SK-N-SH (cell line): Measurements from ENCODE around the gene WIZ. TPM values are rescaled to one million over a fixed set of nuclear protein-coding genes. Genes with fewer than 3 reads are reported as not detected.

Source experiments
- CTCF ChIA-PET: fragments of 300-600, 350-600 bp; formaldehyde crosslinking; extraction: SDS; loops from one replicate; lab custom pipeline; 2021; lab: Yijun Ruan, JAX
- POLR2A ChIA-PET: fragments of 350-600 bp; sonication (Branson Sonifier 250); formaldehyde crosslinking; extraction: SDS; loops from one replicate; lab custom pipeline; 2020; ENCODE audit warnings: antibody characterized with exemption, inconsistent platforms; lab: Yijun Ruan, JAX
- DNase-seq: peaks from one replicate; pipeline ENCODE4 v3.0.0; 2012
- H2AFZ ChIP-seq: fragments of 200-600 bp; sonication (generic); 2 replicates; pipeline ENCODE4 v1.8.1; 2016; ENCODE audit warnings: antibody characterized with exemption, mild to moderate bottlenecking, low read depth
- H3F3A ChIP-seq: fragments of 200-600 bp; sonication (generic); replicated peaks from 2 replicates; pipeline ENCODE3; 2016; ENCODE audit warnings: antibody characterized with exemption, mild to moderate bottlenecking; ENCODE audit not compliant: insufficient read depth
- H3K27ac ChIP-seq, 2 experiments: fragments of 200-500 bp in 1 of 2; fragments of 200-600 bp in 1 of 2; sonication (Bioruptor generic) in 1 of 2; sonication (generic), shearing (Covaris generic) in 1 of 2; 2 replicates each; pipeline versions ENCODE4 v1.5.1 to v1.6.1; 2014 to 2016; ENCODE audit warnings: low read depth in 2 of 2, inconsistent platforms in 1 of 2, low read length in 1 of 2, mild to moderate bottlenecking in 1 of 2, mixed read lengths in 1 of 2
- H3K27me3 ChIP-seq: fragments of 200-600 bp; sonication (generic), shearing (Covaris generic); 2 replicates; pipeline ENCODE4 v1.6.1; 2016; ENCODE audit warnings: mixed run types; ENCODE audit not compliant: insufficient read depth
- H3K36me3 ChIP-seq, 2 experiments: fragments of 200-500 bp in 1 of 2; fragments of 200-600 bp in 1 of 2; sonication (Bioruptor generic) in 1 of 2; sonication (generic) in 1 of 2; replicated peaks in 1 of 2; 2 replicates each; pipeline versions ENCODE3 to v1.5.1; 2014 to 2016; ENCODE audit warnings: low read length in 1 of 2, mild to moderate bottlenecking in 1 of 2; ENCODE audit not compliant: insufficient read depth in 2 of 2, control insufficient read depth in 1 of 2
- H3K4me1 ChIP-seq, 2 experiments: fragments of 200-500 bp in 1 of 2; fragments of 200-600 bp in 1 of 2; sonication (Bioruptor generic) in 1 of 2; sonication (generic), shearing (Covaris generic) in 1 of 2; 2 replicates each; pipeline versions ENCODE4 v1.5.1 to v1.6.1; 2014 to 2016; ENCODE audit warnings: low read depth in 1 of 2, low read length in 1 of 2, mixed run types in 1 of 2; ENCODE audit not compliant: insufficient read depth in 2 of 2, control insufficient read depth in 1 of 2
- H3K4me2 ChIP-seq: fragments of 200-600 bp; sonication (generic), shearing (Covaris generic); 2 replicates; pipeline ENCODE4 v1.6.1; 2017; ENCODE audit warnings: mixed run types
- H3K4me3 ChIP-seq, 2 experiments: fragments of 200-500 bp in 1 of 2; fragments of 200-600 bp in 1 of 2; sonication (Bioruptor generic) in 1 of 2; sonication (generic), shearing (Covaris generic) in 1 of 2; 2 replicates each; pipeline versions ENCODE4 v1.5.1 to v1.8.1; 2014 to 2016; ENCODE audit warnings: low read depth in 2 of 2, inconsistent platforms in 1 of 2, low read length in 1 of 2, mild to moderate bottlenecking in 1 of 2, mixed read lengths in 1 of 2, moderate library complexity in 1 of 2
- H3K79me2 ChIP-seq: fragments of 200-600 bp; sonication (generic); 2 replicates; pipeline ENCODE4 v1.8.1; 2017; ENCODE audit warnings: mild to moderate bottlenecking; ENCODE audit not compliant: insufficient read depth
- H3K9ac ChIP-seq: fragments of 200-600 bp; sonication (generic); 2 replicates; pipeline ENCODE4 v1.6.1; 2017; ENCODE audit warnings: mixed run types
- H3K9me2 ChIP-seq: fragments of 200-600 bp; sonication (generic); 2 replicates; pipeline ENCODE4 v1.6.1; 2017; ENCODE audit warnings: mixed run types
- H3K9me3 ChIP-seq: fragments of 200-600 bp; sonication (generic); 2 replicates; pipeline ENCODE4 v1.6.1; 2017; ENCODE audit warnings: mixed run types, mild to moderate bottlenecking, moderate library complexity
- H4K20me1 ChIP-seq: fragments of 200-600 bp; sonication (generic); 2 replicates; pipeline ENCODE4 v1.6.1; 2017; ENCODE audit warnings: mild to moderate bottlenecking, mixed run types; ENCODE audit not compliant: insufficient read depth
- JUND ChIP-seq: IDR thresholded peaks from 2 replicates; pipeline ENCODE4 v1.4.0; 2012
- POLR2AphosphoS5 ChIP-seq: IDR thresholded peaks from 2 replicates; pipeline ENCODE4 v1.6.1; 2012; ENCODE audit warnings: low read depth, low read length
- SMC3 ChIP-seq: IDR thresholded peaks from 2 replicates; pipeline ENCODE4 v1.6.1; 2012; ENCODE audit warnings: low read depth, low read length, improper control_type of control experiment
- TAF1 ChIP-seq: IDR thresholded peaks from 2 replicates; pipeline ENCODE4 v1.6.1; 2012; ENCODE audit warnings: low read depth, mild to moderate bottlenecking, low read length, moderate library complexity, borderline replicate concordance
- WGBS: methylation state at CpG from one replicate; pipeline ENCODE4 v1.1.6; 2017; ENCODE audit warnings: low lambda C conversion rate; 5-methylcytosine and 5-hydroxymethylcytosine counted together
- polyA plus RNA-seq, 3 experiments: library from polyadenylated mRNA; depleted of rRNA; stranded (reverse); fragments of >200 nt; gene quantifications; 2 replicates each; pipeline ENCODE4 v1.2.3, GENCODE V29; 2012
- TF ChIP-seq, protein P1 (sequence below): IDR thresholded peaks from 2 replicates; pipeline ENCODE4; 2012
- TF ChIP-seq, protein P2 (sequence below): fragments of 150-350 bp; IDR thresholded peaks from 2 replicates; pipeline ENCODE4 v1.6.1; 2017; ENCODE audit warnings: antibody characterized with exemption, low read length, low read depth, borderline replicate concordance

The WIZ gene
- polyA plus RNA-seq, 1 of the 3 experiments (the other 2 are of a cell fraction): 15.5 TPM

DNA sequence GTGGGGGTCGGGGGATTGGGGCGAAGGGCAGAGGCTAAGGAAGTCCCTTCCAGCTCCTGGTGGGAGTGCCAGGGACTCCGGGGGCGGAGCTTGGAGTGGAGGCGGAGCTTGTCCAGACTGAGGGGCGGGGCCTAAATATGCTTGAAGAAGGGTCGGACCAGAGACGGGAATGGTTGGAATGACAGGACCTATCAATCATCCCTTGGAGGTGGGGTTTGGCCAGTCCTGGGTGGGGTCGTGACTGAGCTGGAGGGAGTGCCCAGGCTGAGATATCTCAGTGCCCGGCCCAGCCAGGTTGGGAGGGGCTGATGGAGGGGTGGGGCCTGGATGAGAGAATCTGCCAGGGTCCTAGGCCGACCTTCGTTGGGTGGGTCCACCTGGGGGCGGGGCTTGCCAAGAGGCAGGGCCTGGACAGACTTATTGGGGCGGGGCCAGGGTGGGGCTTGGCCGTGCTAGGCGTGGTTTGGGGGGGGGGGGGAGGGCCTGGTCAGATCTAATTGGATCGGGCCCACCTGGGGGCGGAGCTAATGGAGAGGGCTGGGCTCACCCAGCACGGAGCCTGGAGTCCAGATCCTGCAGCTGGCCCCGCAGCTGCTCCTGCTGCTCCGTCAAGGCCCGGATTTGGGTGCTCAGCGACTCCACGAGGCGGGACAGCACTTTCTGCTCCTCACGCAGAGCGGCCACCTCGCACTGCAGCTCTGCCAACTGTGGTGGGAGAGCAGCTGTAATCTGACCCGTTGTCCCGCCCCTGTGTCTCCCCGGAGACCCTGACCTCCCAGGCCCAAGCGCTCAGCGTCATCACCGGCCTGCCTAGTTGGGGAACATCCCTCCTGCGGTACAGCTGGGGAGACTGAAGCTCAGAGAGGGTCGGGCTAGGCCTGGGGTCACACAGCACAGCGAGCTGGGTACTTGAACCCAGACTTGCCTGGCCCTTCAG lies 2.6 kb upstream of the WIZ start:
- peaks cover 0 to 24% of the 10 kb centered on the region in 2 experiments; a peak in 2 of 4 replicates for H3K4me1 ChIP-seq
- peak overlapping the region in 1 of 2 experiments; percentile 39; a peak in 1 of 4 replicates for H3K27ac ChIP-seq
- H2AFZ ChIP-seq: peak overlapping the region; percentile 82
- WGBS: 4% methylated on average over 20 of the region's 37 CpGs
- H3K36me3 ChIP-seq: no peaks in the 10 kb centered on the region
- ChIA-PET CTCF (interaction anchor here (1.0 to 1.6 kb wide), 3 partner anchors 19 to 103 kb away, joined by 6 to 8 read pairs (median 7); partner anchors contain the start of gene AKAP8L), POLR2A (interaction anchor here (0.6 to 2.0 kb wide), 7 partner anchors 16 to 206 kb away, joined by 3 to 10 read pairs (median 3); partner anchors contain the start of genes AKAP8 and AKAP8L)
- H3F3A ChIP-seq: peaks cover 22% of the 10 kb centered on the region
- no peaks in the 10 kb centered on the region for H3K79me2 ChIP-seq
- H3K9ac ChIP-seq: peak overlapping the region; percentile 34; the same call in 1 of the 2 replicates
- H3K4me3 ChIP-seq: peak overlapping the region; percentile 45 to 60
- TF ChIP-seq SMC3 (no peak), TAF1 (peak; percentile 42; the same call in 1 of the 2 replicates)
- TF ChIP-seq, protein P1, sequence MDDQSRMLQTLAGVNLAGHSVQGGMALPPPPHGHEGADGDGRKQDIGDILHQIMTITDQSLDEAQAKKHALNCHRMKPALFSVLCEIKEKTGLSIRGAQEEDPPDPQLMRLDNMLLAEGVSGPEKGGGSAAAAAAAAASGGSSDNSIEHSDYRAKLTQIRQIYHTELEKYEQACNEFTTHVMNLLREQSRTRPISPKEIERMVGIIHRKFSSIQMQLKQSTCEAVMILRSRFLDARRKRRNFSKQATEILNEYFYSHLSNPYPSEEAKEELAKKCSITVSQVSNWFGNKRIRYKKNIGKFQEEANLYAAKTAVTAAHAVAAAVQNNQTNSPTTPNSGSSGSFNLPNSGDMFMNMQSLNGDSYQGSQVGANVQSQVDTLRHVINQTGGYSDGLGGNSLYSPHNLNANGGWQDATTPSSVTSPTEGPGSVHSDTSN: peak; percentile 82
- TF ChIP-seq, all 33 proteins: peak for 2
- Histone ChIP-seq H3K4me2 (peak overlapping the region; percentile 76), H3K27me3 (0 out of 2 replicates have a peak, but pooled peaks cover 15% of the 10 kb centered on the region), H4K20me1 (no peaks in the 10 kb centered on the region), H3K9me3 (no peaks in the 10 kb centered on the region), H3K9me2 (no peaks in the 10 kb centered on the region)
- DNase-seq: peak; percentile 98

DNA sequence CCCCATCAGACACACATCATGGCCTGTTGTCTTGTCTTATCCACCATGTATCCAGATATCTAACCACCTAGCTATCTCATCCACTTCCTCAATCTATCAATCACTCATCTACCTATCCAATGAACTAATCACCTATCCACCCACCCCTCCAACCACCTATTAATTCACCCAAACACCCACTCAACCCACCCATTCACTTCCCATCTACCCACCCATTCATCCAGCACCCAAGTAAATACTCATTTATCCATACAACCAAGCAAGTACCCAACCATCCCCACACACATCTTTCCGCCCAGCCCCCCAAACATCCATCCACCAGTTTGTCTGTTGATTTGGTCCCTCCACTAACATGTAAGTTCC lies 753 bp upstream of the WIZ start:
- Histone ChIP-seq H2AFZ (no peak overlapping the region; the same call in 1 of the 2 replicates), H3K4me2 (no peak overlapping the region)
- POLR2A ChIA-PET: interaction anchor here (0.9 kb wide), 1 partner anchor 71 kb away, joined by 3 read pairs; the partner anchor contains the start of gene AKAP8

More for the DNA sequence above, 753 bp upstream of the WIZ start:
- CTCF ChIA-PET: interaction anchor here (0.6 kb wide), 1 partner anchor 614 kb away, joined by 3 read pairs; no protein-coding TSS in a partner anchor
- Histone ChIP-seq H3K27ac (no peak overlapping the region), H3K9me3 (no peaks in the 10 kb centered on the region), H3K36me3 (no peaks in the 10 kb centered on the region), H4K20me1 (no peaks in the 10 kb centered on the region), H3K4me1 (peaks cover 0 to 24% of the 10 kb centered on the region in 2 experiments; a peak in 2 of 4 replicates), H3K9ac (no peak overlapping the region), H3K27me3 (no peaks in the 10 kb centered on the region), H3K79me2 (no peaks in the 10 kb centered on the region), H3K9me2 (no peaks in the 10 kb centered on the region), H3F3A (peaks cover 22% of the 10 kb centered on the region), H3K4me3 (no peak overlapping the region)
- TF ChIP-seq POLR2AphosphoS5: no peak
- TF ChIP-seq JUND: no peak
- TF ChIP-seq, protein P2, sequence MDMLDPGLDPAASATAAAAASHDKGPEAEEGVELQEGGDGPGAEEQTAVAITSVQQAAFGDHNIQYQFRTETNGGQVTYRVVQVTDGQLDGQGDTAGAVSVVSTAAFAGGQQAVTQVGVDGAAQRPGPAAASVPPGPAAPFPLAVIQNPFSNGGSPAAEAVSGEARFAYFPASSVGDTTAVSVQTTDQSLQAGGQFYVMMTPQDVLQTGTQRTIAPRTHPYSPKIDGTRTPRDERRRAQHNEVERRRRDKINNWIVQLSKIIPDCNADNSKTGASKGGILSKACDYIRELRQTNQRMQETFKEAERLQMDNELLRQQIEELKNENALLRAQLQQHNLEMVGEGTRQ: no peak
- WGBS: 100% methylated on average over 1 of the region's 1 CpG
- no peak for DNase-seq
